K562 (cell line): ENCODE measurements around the gene RUNDC3A. TPM values are rescaled to one million over a fixed set of nuclear protein-coding genes. Genes with fewer than 3 reads are reported as not detected.

Experiments
- ATAC-seq: fragments of 200-7000 bp; cut with Tn5 transposase; 3 replicates; pipeline ENCODE4 v1.9.1; 2020; ENCODE audit warnings: moderate library complexity
- BruUV-seq: library from RNA; stranded (reverse); fragments of 400-500 nt; replicated peaks from 2 replicates; lab custom pipeline; 2021; lab: Mats Ljungman, UMichigan
- CTCF ChIA-PET: fragments of 300-600 bp; formaldehyde crosslinking; extraction: SDS; loops from one replicate; lab custom pipeline; 2021; ENCODE audit warnings: low intra/inter-chr PET ratio; lab: Yijun Ruan, JAX
- POLR2A ChIA-PET: fragments of 300-600, 350-650 bp; sonication (Branson Sonifier 250); formaldehyde crosslinking; extraction: SDS; loops from one replicate; lab custom pipeline; 2021; ENCODE audit warnings: antibody characterized with exemption, inconsistent platforms; lab: Yijun Ruan, JAX
- DNase-seq, 4 experiments: peaks; one replicate each; pipeline versions ENCODE4 v3.0.0 to v3.0.0-alpha.2; 2011 to 2018; ENCODE audit warnings: low spot score in 3 of 4, mixed read lengths in 3 of 4; ENCODE audit errors: extremely low read depth in 1 of 4
- FAIRE-seq: peaks from 2 replicates; lab custom pipeline; 2011; peaks lifted over from hg19 to GRCh38; lab: Jason Lieb, UNC
- H2AFZ ChIP-seq: 2 replicates; pipeline ENCODE4 v1.6.0; 2011; ENCODE audit warnings: low read depth, low read length, control low read depth, inconsistent platforms
- H3K27ac ChIP-seq: fragments of 200-600 bp; 3 replicates; pipeline ENCODE4 v1.8.0; 2011; ENCODE audit warnings: low read depth, mild to moderate bottlenecking, control low read depth, inconsistent platforms, low read length, moderate library complexity, mixed read lengths; ENCODE audit errors: extremely low read depth
- H3K27me3 ChIP-seq, 2 experiments: fragments of 300-600 bp in 1 of 2; 2 replicates in 1 of 2; 3 replicates in 1 of 2; pipeline versions ENCODE4 v1.6.0 to v1.8.0; 2011; ENCODE audit warnings: inconsistent platforms in 2 of 2, low read length in 2 of 2, mild to moderate bottlenecking in 1 of 2, mixed read lengths in 1 of 2, moderate library complexity in 1 of 2; ENCODE audit not compliant: control insufficient read depth in 2 of 2, insufficient read depth in 2 of 2
- H3K36me3 ChIP-seq: fragments of 300-600 bp; 3 replicates; pipeline ENCODE4 v1.8.0; 2011; ENCODE audit warnings: mild to moderate bottlenecking, low read length, inconsistent platforms; ENCODE audit not compliant: control insufficient read depth, insufficient read depth
- H3K4me1 ChIP-seq, 2 experiments: fragments of 200-600 bp in 1 of 2; replicated peaks in 1 of 2; 2 replicates in 1 of 2; 3 replicates in 1 of 2; pipeline versions ENCODE4 v1.5.1 to v1.8.0; 2011; ENCODE audit warnings: inconsistent platforms in 2 of 2, low read length in 2 of 2, mild to moderate bottlenecking in 1 of 2, mixed read lengths in 1 of 2, moderate library complexity in 1 of 2; ENCODE audit not compliant: control insufficient read depth in 2 of 2, insufficient read depth in 2 of 2
- H3K4me2 ChIP-seq: 2 replicates; pipeline ENCODE4 v1.6.1; 2011; ENCODE audit warnings: low read length, control low read depth, inconsistent platforms, mixed read lengths; ENCODE audit not compliant: insufficient read depth
- H3K4me3 ChIP-seq: fragments of 200-600 bp; sonication (generic), shearing (Covaris generic); 2 replicates; pipeline ENCODE4 v1.5.1; 2016; ENCODE audit warnings: control low read depth, inconsistent platforms
- H3K79me2 ChIP-seq: fragments of 200-600 bp; 3 replicates; pipeline ENCODE4 v1.8.0; 2011; ENCODE audit warnings: low read length, inconsistent platforms; ENCODE audit not compliant: control insufficient read depth, insufficient read depth
- H3K9ac ChIP-seq, 2 experiments: 2 replicates each; pipeline versions ENCODE4 v1.6.0 to v1.6.1; 2011; ENCODE audit warnings: low read depth in 2 of 2, low read length in 2 of 2, control low read depth in 1 of 2, inconsistent platforms in 1 of 2, mild to moderate bottlenecking in 1 of 2, mixed read lengths in 1 of 2; ENCODE audit not compliant: insufficient read depth in 1 of 2
- H3K9me1 ChIP-seq: one replicate; pipeline ENCODE4 v1.6.0; 2011; ENCODE audit warnings: inconsistent platforms, mild to moderate bottlenecking, low read length, moderate library complexity; ENCODE audit not compliant: control insufficient read depth, insufficient read depth
- H3K9me3 ChIP-seq: replicated peaks from 2 replicates; pipeline ENCODE4 v1.5.1; 2011; ENCODE audit warnings: low read depth, low read length, inconsistent platforms; ENCODE audit not compliant: control insufficient read depth, insufficient read depth
- H4K20me1 ChIP-seq: replicated peaks from 2 replicates; pipeline ENCODE4 v1.6.1; 2011; ENCODE audit warnings: low read length, inconsistent platforms, mixed read lengths; ENCODE audit not compliant: control insufficient read depth, insufficient read depth
- ARID2 ChIP-seq: fragments of 450-650 bp; IDR thresholded peaks from 2 replicates; pipeline ENCODE4 v1.6.1; 2017; ENCODE audit warnings: antibody characterized with exemption, mild to moderate bottlenecking
- BMI1 ChIP-seq: fragments of 150-350 bp; IDR thresholded peaks from 2 replicates; pipeline ENCODE4 v1.6.1; 2014; ENCODE audit warnings: low read length
- CBFB ChIP-seq: sonication (generic); formaldehyde crosslinking; IDR thresholded peaks from 2 replicates; pipeline ENCODE4 v1.4.0; 2020; ENCODE audit warnings: mild to moderate bottlenecking, missing genetic modification reagents
- ELF1 ChIP-seq: fragments of 200-800 bp; sonication (Bioruptor generic); IDR thresholded peaks from 2 replicates; pipeline ENCODE4 v1.6.1; 2016; ENCODE audit warnings: missing genetic modification characterization, missing compliant biosample characterization
- HNRNPUL1 ChIP-seq: fragments of 200-400 bp; formaldehyde crosslinking; IDR thresholded peaks from 2 replicates; pipeline ENCODE4 v1.6.1; 2017; ENCODE audit warnings: low read length
- MYBL2 ChIP-seq, 2 experiments: fragments of 450-650 bp in 1 of 2; sonication (generic) in 1 of 2; formaldehyde crosslinking in 1 of 2; IDR thresholded peaks; 2 replicates each; pipeline versions ENCODE4 v1.6.1 to v1.8.1; 2017 to 2022; ENCODE audit warnings: borderline replicate concordance in 1 of 2, inconsistent platforms in 1 of 2, low read depth in 1 of 2, mild to moderate bottlenecking in 1 of 2, missing genetic modification reagents in 1 of 2, moderate library complexity in 1 of 2
- NELFE ChIP-seq: IDR thresholded peaks from 2 replicates; pipeline ENCODE4 v1.6.1; 2011; ENCODE audit warnings: mild to moderate bottlenecking; ENCODE audit not compliant: insufficient read depth, insufficient read length
- RBM15 ChIP-seq: fragments of 200-400 bp; formaldehyde crosslinking; IDR thresholded peaks from 2 replicates; pipeline ENCODE4 v1.6.1; 2018; ENCODE audit warnings: mild to moderate bottlenecking, low read length, moderate library complexity; ENCODE audit not compliant: insufficient read depth
- ZC3H11A ChIP-seq: IDR thresholded peaks from 2 replicates; pipeline ENCODE4 v1.6.1; 2012; ENCODE audit warnings: low read depth, low read length, improper control_type of control experiment
- ZNF174 ChIP-seq: fragments of 250-450 bp; sonication (Bioruptor Pico); IDR thresholded peaks from 2 replicates; pipeline ENCODE4 v1.4.0; 2020; ENCODE audit warnings: mild to moderate bottlenecking
- ZNF224 ChIP-seq: sonication (generic); formaldehyde crosslinking; IDR thresholded peaks from 2 replicates; pipeline ENCODE4 v1.8.0; 2022; ENCODE audit warnings: mild to moderate bottlenecking, missing genetic modification reagents
- ZNF778 ChIP-seq: fragments of 450-650 bp; formaldehyde crosslinking; IDR thresholded peaks from 2 replicates; pipeline ENCODE4 v1.4.0; 2020; ENCODE audit warnings: mild to moderate bottlenecking, moderate library complexity
- WGBS: fragments of 100-300 bp; shearing (Covaris generic); methylation state at CpG from one replicate; pipeline ENCODE4 v1.1.6; 2016; ENCODE audit warnings: low coverage, mixed read lengths; ENCODE audit not compliant: insufficient coverage; ENCODE audit errors: missing lambda C conversion rate; 5-methylcytosine and 5-hydroxymethylcytosine counted together
- in situ Hi-C: fragments of 300-500 bp; cut with MboI; formaldehyde crosslinking; loops from 4 replicates; pipeline ENCODE4 v1.15.0; 2018; ENCODE audit warnings: inconsistent platforms, mixed read lengths
- intact Hi-C: fragments of 100-400 bp; cut with micrococcal nuclease; formaldehyde crosslinking; loops from 2 replicates; pipeline ENCODE4 v1.14.2; 2022
- polyA plus RNA-seq, 8 experiments: library from polyadenylated mRNA; depleted of rRNA in 4 of 8; stranded (reverse) in 5 of 8; unstranded in 3 of 8; fragments of >200 nt; fragmentation: Nextera tagmentation in 2 of 8; fragmentation: Illumina TruSeq in 1 of 8; extraction: Ambion mirVana in 2 of 8; extraction: Trizol in 1 of 8; gene quantifications; 2 replicates each; pipeline versions ENCODE4 v1.2.1 to v1.2.3, GENCODE V29; 2011 to 2014; ENCODE audit warnings: inconsistent platforms in 1 of 8, missing spikeins in 1 of 8
- total RNA-seq, 7 experiments: library from RNA; depleted of rRNA in 6 of 7; stranded (reverse); fragments of >200 nt in 6 of 7; fragmentation: Illumina TruSeq in 2 of 7; extraction: Trizol in 2 of 7; gene quantifications; 2 replicates each; pipeline versions ENCODE4 v1.2.1 to v1.2.3, GENCODE V29; 2011 to 2021; ENCODE audit warnings: low replicate concordance in 1 of 7
- TF ChIP-seq, protein P1 (sequence below): fragments of 250-450 bp; sonication (Bioruptor Pico); IDR thresholded peaks from 2 replicates; pipeline ENCODE4 v1.8.0; 2022; ENCODE audit warnings: inconsistent platforms
- TF ChIP-seq, protein P2 (sequence below), 2 experiments: fragments of 250-450 bp in 1 of 2; fragments of 450-650 bp in 1 of 2; sonication (Bioruptor Pico) in 1 of 2; IDR thresholded peaks; 2 replicates each; pipeline versions ENCODE4 v1.6.1 to v1.8.0; 2016 to 2021; ENCODE audit warnings: mild to moderate bottlenecking in 2 of 2, moderate library complexity in 2 of 2, missing compliant biosample characterization in 1 of 2, missing genetic modification characterization in 1 of 2
- TF ChIP-seq, protein P3 (sequence below): fragments of 450-650 bp; IDR thresholded peaks from 2 replicates; pipeline ENCODE4 v1.7.1; 2018; ENCODE audit warnings: mild to moderate bottlenecking, low read depth; ENCODE audit not compliant: partially characterized antibody

The RUNDC3A gene
- total and polyA plus RNA-seq, 9 of the 15 experiments (the other 6 are each of a cell fraction or from before 2014, with no cell fraction given) = not detected

DNA sequence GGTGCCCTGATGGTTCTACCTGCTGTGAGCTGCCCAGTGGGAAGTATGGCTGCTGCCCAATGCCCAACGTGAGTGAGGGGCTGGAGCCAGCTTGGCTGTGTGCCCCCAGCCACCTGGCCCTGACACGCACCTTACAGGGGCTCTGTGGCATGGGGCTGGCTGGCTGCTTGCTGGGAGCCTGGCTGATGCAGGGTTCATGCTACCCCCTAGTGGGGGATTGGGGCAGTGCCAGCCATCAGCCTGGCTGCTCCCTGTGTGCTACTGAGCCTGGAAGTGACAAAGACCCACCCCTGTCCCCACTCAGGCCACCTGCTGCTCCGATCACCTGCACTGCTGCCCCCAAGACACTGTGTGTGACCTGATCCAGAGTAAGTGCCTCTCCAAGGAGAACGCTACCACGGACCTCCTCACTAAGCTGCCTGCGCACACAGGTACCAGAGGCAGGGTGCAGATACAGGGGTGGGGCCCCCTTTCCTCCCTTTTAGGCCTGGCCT is 42.4 kb downstream of the RUNDC3A start (continued):
- TF ChIP-seq, protein P1, sequence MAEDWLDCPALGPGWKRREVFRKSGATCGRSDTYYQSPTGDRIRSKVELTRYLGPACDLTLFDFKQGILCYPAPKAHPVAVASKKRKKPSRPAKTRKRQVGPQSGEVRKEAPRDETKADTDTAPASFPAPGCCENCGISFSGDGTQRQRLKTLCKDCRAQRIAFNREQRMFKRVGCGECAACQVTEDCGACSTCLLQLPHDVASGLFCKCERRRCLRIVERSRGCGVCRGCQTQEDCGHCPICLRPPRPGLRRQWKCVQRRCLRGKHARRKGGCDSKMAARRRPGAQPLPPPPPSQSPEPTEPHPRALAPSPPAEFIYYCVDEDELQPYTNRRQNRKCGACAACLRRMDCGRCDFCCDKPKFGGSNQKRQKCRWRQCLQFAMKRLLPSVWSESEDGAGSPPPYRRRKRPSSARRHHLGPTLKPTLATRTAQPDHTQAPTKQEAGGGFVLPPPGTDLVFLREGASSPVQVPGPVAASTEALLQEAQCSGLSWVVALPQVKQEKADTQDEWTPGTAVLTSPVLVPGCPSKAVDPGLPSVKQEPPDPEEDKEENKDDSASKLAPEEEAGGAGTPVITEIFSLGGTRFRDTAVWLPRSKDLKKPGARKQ (CRISPR knock-in tag) = no peak
- no peak for TF ChIP-seq MYBL2 (IDR thresholded peaks at IDR 0.05; ENCODE audit: low read depth)
- no peak for TF ChIP-seq MYBL2 (CRISPR knock-in tag; IDR thresholded peaks at IDR 0.05; ENCODE audit: borderline replicate concordance)
- no peak for TF ChIP-seq ZNF778 (CRISPR knock-in tag)
- TF ChIP-seq HNRNPUL1 = no peak

DNA sequence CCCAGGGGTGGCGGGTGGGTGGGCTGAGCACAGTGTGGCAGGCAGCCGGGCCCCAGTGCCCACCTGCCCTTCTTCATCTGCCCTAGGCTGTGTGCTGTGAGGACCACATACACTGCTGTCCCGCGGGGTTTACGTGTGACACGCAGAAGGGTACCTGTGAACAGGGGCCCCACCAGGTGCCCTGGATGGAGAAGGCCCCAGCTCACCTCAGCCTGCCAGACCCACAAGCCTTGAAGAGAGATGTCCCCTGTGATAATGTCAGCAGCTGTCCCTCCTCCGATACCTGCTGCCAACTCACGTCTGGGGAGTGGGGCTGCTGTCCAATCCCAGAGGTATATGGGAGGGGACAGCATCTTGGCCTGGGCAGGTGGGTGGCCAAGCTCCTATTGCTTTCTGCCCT is 43.1 kb downstream of the RUNDC3A start:
- ChIA-PET POLR2A (interaction anchor here (0.7 to 2.4 kb wide), 4 partner anchors 9 to 154 kb away, joined by 3 to 15 read pairs (median 6); no protein-coding TSS in a partner anchor), CTCF (interaction anchor here (1.0 to 3.8 kb wide), 2 partner anchors 140 to 473 kb away, joined by 3 to 42 read pairs; no protein-coding TSS in a partner anchor)
- Histone ChIP-seq H4K20me1 (no peaks in the 10 kb centered on the region), H3K4me1 (peaks cover 0 to 49% of the 10 kb centered on the region in 2 experiments; a peak in 3 of 5 replicates), H3K9me3 (no peaks in the 10 kb centered on the region), H3K36me3 (peaks cover 5% of the 10 kb centered on the region; the same call in 1 of the 3 replicates), H3K9me1 (no peaks in the 10 kb centered on the region), H3K27ac (no peak overlapping the region), H3K9ac (no peak overlapping the region), H3K4me3 (no peak overlapping the region), H3K27me3 (no peaks in the 10 kb centered on the region), H2AFZ (no peak overlapping the region), H3K4me2 (no peak overlapping the region), H3K79me2 (no peaks in the 10 kb centered on the region)
- ATAC-seq (no peak), DNase-seq (peak in 2 of 4 experiments; percentile 9 to 13), FAIRE-seq (no peak)
- 66% methylated on average over 7 of the region's 8 CpGs for WGBS
- in situ Hi-C loops = no loop called here
- intact Hi-C loops = no loop called here
- no TSS peak for BruUV-seq
- TF ChIP-seq NELFE (no peak), ARID2 (no peak), ZNF224 (CRISPR knock-in tag) (no peak), BMI1 (no peak), ELF1 (tag) (no peak), RBM15 (no peak), ZNF174 (CRISPR knock-in tag) (no peak), CBFB (CRISPR knock-in tag) (no peak), ZC3H11A (no peak)
- TF ChIP-seq, protein P2, sequence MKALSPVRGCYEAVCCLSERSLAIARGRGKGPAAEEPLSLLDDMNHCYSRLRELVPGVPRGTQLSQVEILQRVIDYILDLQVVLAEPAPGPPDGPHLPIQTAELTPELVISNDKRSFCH (CRISPR knock-in tag; IDR thresholded peaks at IDR 0.05) = no peak
- TF ChIP-seq, protein P2 (tag; IDR thresholded peaks at IDR 0.05) = no peak
- TF ChIP-seq, protein P3, sequence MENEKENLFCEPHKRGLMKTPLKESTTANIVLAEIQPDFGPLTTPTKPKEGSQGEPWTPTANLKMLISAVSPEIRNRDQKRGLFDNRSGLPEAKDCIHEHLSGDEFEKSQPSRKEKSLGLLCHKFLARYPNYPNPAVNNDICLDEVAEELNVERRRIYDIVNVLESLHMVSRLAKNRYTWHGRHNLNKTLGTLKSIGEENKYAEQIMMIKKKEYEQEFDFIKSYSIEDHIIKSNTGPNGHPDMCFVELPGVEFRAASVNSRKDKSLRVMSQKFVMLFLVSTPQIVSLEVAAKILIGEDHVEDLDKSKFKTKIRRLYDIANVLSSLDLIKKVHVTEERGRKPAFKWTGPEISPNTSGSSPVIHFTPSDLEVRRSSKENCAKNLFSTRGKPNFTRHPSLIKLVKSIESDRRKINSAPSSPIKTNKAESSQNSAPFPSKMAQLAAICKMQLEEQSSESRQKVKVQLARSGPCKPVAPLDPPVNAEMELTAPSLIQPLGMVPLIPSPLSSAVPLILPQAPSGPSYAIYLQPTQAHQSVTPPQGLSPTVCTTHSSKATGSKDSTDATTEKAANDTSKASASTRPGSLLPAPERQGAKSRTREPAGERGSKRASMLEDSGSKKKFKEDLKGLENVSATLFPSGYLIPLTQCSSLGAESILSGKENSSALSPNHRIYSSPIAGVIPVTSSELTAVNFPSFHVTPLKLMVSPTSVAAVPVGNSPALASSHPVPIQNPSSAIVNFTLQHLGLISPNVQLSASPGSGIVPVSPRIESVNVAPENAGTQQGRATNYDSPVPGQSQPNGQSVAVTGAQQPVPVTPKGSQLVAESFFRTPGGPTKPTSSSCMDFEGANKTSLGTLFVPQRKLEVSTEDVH = no peak
